Measurements from ENCODE around the gene BTF3. TPM values are rescaled to one million over a fixed set of nuclear protein-coding genes. Genes with fewer than 3 reads are reported as not detected.

Gene BTF3
- total RNA-seq: 364 and 418 TPM in 2 replicates

DNA sequence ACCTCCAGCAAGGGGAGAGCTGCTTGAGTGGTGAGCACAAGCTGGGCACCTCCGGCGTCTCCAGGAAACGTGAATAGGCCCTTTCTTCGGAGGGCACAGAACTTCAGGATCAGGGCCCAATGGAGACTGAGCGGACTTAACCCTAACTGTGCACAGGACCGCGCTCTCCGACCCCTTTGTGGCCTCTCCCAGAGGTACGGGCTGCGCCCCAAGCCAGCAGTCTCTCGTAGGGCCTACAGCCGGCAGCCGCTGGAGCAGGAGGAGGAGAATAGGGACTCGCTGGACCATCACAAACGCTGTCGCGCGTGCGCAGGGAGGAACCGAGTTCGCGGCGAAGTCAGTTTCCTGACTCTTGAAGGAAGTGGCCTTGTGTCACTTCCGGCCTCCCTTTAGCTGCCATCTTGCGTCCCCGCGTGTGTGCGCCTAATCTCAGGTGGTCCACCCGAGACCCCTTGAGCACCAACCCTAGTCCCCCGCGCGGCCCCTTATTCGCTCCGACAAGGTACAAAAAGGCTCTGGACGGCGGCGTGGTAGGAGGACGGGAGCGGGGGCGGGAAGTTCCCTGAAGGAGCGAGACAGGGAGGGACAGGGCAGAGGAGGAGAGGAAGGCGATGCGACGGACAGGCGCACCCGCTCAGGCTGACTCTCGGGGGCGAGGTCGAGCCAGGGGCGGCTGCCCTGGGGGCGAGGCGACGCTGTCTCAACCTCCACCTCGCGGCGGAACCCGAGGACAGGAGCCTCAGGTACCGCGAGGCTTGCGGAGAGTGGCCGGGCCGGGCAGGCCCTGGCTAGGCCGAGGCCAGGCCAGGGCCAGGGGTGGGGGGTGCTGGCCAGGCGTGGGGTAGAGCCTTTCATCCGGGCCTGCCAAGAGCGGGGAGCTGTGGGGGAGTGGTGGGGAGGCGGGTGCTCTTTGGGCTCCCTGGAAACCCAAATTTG, at the start of gene BTF3:
Gene BTF3, plus strand, starts transcription at position 386 of the 936 bp plus-strand sequence. Its CDS starts 226 bp downstream, at position 612.

DNA sequence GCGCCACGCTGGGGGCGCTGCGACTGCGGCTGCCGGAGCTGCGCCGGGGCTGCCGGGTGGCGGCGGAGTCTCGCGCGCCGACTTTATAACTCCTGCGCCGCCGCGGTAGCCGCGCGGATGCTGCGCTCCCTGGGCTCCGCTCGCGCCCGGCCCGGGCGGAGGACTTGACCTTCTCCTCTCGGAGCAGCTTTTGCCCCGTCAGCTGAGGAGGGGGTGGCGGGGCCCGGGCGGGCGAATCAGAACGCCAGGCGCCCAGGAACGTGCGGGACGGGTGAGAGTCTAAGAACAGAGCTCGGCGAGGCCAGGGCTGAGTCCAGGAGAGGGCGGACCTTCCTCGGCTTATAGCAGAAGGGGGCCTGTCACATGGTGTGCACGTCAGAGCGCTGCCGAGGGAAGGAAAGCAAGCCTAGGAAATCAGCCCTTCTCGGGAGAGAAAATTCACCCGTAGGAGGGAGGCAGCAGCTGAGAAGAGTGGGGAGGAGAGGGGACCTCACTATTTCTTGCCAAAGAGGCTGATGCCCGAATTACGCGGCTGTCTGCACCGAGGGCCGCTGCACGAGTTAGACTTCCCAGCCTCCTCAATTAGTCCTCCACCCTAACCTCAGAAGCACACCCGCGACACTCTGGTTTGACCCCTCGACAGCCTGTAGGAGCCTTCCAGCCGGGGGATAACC, 49.6 kb upstream of the BTF3 start, which contains the start of gene FOXD1:
Gene FOXD1, minus strand, starts transcription at position 315 of the 674 bp plus-strand sequence. CDS start 415 bp downstream, outside the sequence.

Other genes starting within 250 kb of the BTF3 start
- gene FOXD1, start 49.7 kb upstream of the BTF3 start, total RNA-seq: 2.1 and 4.3 TPM in 2 replicates
- gene ANKRA2, start 67.2 kb downstream of the BTF3 start, total RNA-seq: 8.1 and 21.1 TPM in 2 replicates
- 6.0 and 13.8 TPM in 2 replicates for gene UTP15, start 67.3 kb downstream of the BTF3 start, total RNA-seq
- gene ARHGEF28, start 127.8 kb downstream of the BTF3 start, total RNA-seq: 6.0 and 6.5 TPM in 2 replicates

Data from cardiac atrium fibroblast (primary cell).